ENCODE measurements around the gene TINAGL1.

The TINAGL1 gene

DNA sequence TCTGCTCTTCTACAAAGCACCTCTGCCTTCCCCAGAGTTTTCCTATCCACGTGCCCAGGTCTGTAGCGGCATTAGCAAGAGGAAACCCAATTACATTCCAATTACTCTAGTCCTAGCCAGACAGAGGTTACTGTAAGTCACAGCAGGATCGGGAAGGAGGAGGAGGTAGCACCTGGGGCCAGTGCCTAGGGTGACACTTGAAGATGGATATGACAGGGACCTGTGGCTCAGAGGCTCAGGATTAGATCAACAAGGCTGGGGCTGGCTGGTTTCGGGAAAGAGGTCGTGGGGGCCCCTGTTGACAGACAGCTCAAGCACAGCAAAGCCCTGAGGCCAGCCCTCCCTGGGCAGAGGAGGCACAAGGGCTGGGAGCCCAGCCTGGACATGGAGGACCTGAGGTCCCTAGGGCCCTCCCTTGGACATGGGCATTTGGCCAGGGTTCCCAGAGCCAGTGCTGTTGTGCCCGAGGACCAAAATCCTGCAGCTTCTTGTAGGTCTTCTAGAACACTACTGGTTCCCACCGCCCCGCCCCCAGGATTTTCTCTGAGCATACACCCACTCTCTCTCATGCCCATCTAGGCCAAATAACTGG, 38.2 kb downstream of the TINAGL1 start:
- no peak for DNase-seq

DNA sequence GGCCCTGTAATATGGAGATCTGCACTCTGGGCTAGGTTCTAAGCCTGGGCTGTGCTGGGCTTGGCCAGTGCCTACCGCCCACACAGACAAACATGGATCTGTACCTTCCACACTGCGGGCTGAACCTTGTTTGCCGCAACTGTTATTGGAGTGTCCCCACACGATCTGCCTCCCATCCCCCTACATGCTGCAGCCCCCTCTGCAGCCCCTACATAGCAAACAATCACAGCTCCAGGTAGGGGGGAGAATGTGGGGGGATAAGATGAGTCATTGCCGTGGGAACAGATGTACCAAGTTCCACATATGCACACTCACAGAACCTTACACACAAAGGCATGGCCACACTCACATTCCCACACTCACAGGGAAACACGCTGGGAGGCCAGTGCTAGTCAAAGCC, 39.1 kb downstream of the TINAGL1 start:
- DNase-seq = no peak

DNA sequence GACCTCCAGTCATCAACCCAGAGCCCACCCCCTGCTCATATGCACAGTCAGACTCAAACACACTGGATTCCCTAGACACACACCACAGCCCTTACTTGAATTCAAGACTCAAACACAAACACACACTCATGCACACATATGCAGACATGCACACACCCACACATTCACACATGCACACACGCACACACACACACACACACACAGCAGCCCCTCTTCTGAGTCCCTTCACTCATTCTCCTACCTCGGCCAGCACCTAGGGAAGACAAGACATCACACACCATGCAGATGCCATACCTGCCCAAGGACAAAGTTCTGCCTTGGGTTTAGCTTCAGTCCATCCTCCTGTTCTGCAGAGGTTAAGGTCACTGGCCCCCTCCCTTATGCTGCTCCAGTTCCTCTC, 39.6 kb downstream of the TINAGL1 start:
- DNase-seq = no peak

DNA sequence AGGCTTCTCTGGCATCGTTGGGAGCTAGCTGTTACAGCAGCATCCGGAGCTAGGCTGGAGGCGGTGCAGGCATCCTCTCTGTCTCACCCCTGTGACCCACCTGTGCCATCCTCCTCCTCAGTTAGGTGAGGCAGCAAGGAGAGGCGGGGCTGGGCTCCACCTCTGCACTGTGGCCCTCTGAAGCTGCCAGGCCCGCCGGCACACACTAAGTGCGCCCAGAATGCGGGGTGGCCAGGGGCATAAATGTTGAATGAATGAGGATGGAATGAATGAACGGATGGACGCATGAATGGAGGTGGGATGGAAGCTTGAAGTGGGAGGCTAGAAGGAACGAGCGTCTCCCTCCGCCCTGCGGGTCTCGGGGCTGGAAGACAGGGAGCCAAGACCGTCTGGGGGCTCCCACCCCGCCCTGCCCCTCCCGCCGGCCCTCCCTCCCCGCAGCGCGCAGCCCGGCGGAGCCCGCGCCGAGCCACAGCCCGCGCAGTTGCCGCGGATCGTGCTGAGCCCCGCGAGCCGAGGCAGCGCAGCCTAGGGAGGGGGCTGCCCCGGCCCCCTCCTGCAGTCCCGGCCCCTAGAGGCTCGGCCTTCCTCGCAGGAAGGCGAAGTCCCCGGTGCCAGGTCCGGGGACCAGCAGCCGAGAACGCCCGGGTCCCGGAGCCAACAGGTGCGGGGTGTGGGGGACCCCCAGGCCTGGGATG, 41.1 kb downstream of the TINAGL1 start, which contains the start of gene HCRTR1:
HCRTR1 (plus strand) TSS at position 472 of the 698 bp plus-strand sequence. CDS start 1,504 bp downstream, outside the sequence.
- DNase-seq = no peak

DNA sequence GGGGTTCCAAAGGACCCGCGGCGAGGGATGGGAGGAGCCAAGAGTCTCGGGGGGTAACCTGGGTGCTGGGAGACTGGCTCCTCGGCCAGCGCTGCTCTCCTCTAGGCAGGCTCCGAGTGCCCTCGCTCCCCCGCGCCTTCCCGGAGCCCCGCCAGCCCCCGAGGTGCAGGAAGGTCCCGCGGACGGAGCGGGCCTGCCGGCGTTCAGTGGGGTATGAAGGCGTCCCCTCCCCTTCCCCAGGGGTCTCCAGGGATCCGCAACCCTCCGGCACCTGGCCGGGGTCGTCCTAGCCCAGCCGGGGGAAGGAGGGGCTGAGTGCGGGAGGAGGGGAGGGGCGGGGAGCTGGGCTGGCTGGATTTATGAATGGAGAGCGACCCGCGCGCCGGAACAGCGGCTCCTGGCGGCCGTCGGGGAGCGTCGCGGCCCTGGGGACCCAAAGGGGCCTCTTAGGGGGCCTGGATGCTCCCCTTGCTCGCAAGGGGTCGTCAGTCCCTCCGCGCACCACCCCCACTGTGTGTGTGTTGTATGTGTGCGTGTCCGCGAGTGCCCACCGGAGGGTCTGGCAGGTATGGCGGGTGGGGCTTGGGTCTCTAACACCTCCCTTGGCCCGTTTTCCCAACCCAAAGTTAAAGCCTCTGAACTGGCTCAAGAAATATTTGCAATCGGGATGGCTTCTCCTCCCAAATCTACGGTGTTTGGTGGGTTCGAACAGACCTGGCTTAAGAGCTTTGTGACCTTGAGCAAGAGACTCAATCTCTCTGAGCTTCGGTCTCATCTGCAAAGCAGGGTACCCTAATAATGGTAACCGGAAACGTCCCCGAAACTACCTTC, 41.8 kb downstream of the TINAGL1 start:
- peak; percentile 14 for DNase-seq

DNA sequence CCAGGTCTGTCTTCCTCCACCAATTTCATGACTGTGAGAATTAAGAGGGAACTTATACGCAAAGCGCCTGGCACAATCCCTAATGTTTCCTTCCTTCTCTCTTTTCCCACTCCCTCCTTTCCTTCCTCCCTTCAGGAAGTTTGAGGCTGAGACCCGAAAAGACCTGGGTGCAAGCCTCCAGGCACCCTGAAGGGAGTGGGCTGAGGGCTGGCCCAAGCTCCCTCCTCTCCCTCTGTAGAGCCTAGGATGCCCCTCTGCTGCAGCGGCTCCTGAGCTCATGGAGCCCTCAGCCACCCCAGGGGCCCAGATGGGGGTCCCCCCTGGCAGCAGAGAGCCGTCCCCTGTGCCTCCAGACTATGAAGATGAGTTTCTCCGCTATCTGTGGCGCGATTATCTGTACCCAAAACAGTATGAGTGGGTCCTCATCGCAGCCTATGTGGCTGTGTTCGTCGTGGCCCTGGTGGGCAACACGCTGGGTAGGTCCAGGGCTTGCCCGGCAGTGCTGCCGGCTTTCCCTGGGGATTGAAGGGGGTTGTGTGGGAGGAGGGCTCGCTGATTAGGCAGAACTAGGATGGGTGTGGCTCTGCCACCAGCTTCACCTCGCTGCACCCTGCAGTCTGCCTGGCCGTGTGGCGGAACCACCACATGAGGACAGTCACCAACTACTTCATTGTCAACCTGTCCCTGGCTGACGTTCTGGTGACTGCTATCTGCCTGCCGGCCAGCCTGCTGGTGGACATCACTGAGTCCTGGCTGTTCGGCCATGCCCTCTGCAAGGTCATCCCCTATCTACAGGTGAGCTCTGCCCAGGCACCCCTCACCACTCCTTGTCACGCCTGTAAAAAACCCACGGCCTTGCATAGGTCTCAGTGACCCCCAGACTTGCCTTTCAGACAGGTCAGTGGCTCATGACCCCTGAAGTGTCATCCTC, 42.9 kb downstream of the TINAGL1 start:
- no peak for DNase-seq

DNA sequence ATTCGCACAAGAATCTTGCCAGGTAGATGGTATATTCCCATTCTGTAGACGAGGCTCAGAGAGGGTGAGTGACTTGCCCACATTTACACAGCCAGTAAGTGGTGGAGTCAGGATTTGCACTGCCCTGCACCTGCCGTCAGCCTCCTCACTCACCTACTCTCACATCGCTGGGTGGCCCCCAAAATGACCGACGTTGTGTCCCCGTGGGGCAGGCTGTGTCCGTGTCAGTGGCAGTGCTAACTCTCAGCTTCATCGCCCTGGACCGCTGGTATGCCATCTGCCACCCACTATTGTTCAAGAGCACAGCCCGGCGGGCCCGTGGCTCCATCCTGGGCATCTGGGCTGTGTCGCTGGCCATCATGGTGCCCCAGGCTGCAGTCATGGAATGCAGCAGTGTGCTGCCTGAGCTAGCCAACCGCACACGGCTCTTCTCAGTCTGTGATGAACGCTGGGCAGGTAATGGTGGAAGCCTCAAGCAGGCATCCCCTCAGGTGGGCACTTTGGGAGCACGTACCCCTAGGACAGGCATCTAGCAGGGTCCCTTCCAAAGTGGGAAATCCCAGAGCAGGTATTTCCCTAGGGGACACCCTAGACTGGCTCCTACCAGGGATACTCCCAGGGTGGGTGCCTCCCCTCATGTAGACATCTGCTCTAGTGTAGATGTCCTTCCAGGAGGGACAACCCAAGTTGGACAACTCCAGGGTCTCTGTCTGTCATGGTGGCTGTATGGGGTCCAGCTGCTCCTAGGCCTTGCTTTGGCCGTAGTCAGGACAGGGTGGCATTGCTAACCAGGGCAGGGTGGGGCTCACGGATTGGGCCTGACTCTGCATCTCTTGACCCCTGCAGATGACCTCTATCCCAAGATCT, 44.5 kb downstream of the TINAGL1 start:
- DNase-seq = no peak

DNA sequence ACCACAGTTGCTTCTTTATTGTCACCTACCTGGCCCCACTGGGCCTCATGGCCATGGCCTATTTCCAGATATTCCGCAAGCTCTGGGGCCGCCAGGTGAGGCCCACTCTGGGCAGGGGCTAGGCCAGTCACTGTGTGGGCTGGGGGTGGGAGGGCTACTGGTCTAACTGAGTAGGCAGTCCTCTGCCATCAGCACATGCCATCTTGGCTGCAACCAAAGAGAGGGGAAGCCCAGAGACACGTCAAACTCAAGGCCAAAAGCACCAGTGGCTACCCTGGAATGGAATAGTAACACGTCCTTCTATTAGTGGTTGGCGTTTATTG, 45.1 kb downstream of the TINAGL1 start:
- no peak for DNase-seq

DNA sequence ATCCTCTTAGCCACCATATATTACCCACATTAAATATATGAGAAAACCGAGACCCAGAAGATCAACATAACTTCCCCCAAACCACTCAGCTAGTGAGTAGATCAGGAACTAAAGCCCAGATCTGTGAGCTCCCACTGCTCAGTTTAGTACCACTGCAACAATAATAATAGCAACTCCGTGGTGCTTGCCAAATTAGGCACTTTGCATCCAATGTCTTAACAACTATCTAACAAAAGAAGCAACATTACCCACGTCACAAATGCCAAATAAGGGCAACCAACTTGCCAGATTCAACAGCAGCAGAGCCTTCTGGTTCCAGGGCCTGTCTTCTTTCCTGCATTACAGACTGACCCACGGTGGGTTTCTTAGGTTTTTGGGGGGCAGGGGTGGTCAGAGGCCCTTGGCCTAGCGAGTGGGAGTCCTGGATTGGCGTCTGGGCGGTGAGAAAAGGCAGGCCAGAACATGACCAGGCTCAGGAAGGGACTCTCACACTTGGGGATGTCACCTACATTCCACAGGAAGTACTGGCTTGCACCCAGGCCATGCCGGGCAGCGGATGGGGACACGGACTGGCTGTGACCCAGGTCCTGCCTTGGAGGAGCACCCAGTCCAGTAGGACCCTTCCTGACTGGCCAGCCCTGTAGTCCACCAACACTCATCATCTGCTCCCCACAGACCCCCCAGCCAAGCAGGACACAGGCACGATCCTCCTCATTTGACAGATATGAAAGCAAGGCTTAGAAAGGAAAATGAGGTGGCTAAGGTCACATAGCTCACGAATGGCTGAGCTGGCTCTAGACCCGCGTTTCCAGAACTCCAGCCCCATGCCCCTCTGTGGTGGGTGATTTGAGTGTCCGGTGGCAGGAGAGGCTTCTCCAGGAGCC, 45.8 kb downstream of the TINAGL1 start:
- no peak for DNase-seq

DNA sequence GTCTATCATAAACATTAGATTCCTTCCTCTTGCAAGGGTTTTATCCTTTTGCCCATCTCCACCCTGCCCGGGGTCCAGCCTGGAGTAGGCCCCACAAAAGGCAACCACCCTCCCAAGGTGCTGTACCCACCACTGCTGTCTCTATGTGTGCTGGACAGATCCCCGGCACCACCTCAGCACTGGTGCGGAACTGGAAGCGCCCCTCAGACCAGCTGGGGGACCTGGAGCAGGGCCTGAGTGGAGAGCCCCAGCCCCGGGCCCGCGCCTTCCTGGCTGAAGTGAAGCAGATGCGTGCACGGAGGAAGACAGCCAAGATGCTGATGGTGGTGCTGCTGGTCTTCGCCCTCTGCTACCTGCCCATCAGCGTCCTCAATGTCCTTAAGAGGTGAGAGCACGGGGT, 47.0 kb downstream of the TINAGL1 start:
- no peak for DNase-seq

DNA sequence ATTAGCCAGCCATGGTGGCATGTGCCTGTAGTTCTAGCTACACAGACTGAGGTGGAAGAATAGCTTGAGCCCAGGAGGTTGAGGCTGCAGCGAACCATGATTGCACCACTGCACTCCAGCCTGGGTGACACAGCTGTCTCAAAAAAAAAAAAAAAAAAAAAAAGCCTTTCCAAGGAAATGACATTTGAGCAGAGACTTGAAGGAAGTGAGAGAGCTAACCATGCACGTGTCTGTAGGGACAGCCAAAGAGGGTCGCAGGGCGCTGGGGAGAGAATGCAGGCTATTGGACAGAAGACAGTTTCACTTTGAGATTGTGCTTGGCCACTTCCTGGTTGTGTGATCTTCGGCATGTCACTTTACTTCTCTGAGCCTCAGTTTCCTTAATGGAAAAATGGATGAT, 48.0 kb downstream of the TINAGL1 start:
- DNase-seq = no peak

DNA sequence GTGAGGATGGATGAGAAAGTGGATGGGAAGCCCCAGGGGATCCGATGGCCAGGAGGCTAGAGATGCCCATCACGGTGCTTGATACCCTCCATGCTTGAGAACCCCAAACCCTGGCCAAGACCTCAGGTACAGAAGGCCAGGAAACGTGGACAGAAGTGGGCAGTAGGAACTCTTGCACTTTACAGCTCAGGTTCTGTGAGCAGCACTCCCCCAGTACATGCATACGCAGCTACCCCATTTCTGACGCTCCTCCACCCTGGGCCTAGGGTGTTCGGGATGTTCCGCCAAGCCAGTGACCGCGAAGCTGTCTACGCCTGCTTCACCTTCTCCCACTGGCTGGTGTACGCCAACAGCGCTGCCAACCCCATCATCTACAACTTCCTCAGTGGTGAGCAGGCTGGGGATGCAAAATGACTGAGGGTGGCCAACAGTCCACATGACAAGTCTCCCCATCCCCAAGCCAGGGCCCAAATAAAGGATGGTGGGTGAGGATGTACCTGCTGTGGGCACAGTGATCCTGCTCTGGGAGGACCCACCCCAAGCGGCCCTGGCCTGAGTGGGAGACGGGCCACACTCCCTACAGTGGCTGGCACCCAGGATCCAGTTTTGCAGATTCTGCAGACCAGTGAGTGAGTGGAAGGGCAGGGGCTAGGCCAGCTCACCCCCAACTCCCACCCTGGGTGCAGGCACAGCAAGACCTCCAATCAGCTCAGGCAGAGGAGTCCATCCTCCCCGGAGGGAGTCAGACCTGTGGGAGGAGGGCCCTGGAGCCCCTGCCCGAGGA, 48.6 kb downstream of the TINAGL1 start:
- no peak for DNase-seq

DNA sequence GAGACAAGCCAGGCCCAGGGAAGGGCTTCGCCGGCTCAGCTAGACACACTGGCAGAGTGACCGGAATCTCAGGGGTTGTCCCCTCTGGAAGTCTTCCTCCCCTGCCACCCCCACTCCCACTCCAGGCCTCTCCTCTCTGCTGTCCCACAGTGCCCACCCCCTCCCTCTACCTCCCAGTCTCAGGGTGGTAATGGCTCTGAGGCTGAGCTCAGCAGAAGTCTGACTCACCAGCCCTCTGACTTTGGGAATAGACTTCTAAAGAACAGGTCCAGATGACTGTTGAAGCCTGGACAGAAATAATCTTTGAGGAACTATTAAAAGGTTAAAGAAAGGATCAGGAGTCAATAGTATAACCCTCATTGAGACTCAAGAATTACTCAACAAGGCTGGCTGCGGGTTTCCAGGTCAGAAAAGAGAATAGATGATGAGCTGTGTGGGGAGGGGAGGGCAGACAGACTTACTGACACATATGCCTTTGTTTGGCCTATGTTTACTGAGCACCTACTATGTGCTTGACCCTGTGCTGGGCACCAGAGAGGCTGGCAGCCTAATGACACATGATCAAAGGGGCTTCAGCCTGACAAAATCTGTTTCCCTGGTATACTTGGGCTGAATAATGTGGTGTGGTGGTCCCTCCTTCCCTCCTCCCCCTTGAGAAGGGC, 49.4 kb downstream of the TINAGL1 start:
- no peak for DNase-seq

DNA sequence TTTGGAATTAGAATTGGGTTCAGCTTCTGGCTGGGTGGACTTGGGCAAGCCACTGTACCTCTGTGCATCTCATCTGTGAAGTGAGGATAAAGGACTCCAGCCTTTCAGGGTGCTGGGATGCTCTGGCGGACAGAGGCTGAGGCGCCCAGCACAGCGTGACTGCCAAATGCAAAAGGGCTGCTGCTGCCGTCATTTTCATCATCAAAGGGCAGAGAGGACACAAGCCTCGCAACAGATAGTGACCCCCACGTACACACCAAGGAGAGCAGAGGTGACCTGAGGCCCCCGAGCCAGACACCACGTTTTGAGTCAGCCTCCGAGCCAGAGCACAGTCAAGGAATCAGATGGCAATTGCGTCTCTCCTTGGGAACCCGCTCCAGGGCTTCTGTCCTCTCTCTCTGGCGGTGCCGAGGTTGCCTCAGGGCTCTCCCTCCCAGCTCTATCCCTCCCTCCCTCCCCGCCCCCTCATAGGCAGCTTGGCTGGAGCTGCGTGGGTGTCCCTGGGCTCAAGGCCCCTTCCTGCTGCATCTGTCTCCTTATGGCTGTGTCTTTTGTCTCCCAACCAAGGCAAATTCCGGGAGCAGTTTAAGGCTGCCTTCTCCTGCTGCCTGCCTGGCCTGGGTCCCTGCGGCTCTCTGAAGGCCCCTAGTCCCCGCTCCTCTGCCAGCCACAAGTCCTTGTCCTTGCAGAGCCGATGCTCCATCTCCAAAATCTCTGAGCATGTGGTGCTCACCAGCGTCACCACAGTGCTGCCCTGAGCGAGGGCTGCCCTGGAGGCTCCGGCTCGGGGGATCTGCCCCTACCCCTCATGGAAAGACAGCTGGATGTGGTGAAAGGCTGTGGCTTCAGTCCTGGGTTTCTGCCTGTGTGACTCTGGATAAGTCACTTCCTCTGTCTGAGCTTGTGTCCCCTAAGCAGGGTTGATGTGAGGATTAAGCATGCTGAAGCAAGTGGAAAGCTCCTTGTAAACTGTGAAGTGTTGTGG, 50.2 kb downstream of the TINAGL1 start:
- DNase-seq = no peak

DNA sequence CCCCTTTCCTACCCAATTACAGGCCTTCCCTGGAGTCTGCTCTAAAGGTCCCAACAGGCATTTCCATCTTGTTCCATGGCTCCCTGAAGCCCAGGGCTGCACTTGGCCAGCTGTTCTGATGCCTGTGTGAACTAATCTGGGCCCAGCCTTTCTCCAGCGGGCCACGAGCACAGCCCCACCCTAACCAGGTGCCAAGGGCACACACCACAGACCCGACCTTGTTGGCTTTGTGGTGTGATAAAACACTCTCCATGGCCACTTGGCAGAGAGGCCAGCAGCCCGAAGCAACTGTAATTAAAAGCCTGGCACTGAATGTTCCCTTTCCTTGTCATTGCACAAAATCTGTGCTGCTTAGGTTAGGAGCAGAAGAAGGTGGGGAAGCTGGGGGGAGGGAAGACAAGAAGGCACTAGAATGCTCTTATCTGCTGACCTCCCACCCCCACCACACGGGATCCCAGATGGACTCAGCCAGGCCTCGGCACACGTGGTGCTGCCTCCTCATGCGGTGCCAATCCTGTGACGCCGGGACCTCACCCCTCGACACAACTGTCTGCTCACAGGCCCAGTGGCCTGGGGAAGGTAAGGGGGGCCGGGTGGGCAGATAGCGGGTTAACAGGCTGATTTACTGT, 51.1 kb downstream of the TINAGL1 start:
- peak; percentile 65 for DNase-seq

DNA sequence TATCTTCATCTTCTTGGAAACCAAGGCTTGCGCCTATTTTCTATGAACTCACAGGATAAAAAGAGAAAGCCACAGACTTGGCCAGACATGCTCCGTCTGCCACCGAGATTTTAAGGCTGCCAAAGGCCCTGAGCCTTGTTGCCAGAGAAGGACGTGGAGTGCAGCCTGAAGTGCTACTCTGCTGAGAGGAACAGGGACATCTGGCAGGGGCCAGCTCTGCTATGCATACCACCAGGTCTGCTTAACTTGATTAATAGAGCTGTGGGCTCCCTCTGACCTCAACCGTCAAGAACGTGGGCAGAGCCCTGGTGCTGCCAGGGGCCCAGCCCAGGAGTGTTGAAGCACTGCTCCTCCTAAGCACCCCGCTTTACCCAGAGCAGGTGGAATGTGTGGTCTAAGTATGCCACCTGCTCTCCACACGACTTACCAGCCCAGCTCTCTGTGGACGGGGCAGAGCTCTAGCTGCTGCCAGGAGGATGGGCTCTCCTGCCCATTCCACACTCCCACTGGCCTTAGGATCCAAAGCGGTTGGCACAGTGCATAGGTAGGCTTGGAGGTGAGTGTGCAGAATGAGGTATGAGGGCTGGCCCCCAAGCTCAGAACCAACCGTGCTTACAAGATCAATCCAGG, 51.7 kb downstream of the TINAGL1 start:
- no peak for DNase-seq

DNA sequence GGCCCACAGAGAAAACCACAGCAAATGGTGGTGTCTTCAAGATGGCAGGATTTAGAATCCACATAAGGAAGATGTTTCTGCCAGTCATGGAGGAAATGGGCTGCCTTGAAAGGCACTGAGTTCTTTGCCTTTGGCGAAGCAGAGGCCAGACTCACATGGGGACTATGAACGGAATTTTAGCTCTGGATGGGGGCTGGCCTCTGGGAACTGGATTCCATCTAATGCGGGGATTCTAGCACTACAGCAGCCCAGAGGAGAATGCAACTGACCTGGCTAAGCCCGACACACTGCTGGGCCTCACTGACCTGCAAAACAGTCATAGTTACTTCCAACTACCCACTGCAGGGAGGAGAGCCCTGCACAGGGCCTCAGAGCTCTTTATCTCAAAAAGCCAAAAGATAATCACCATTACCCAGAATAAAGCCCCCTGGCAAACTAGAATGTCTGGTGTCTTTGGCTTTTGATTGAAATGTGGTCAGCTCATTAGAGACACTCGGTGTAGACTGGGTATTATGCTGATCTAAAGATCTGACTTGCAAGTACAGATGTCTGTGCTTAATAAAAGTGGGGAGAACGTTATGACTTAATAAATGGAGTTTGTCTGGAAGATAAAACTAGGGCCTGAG, 52.7 kb downstream of the TINAGL1 start:
- DNase-seq = no peak
